Measurements from ENCODE around the gene VAV1.
"Not testable (repeated sequence)": the region's sequence is repeated elsewhere in the genome, so short reads cannot be mapped to it uniquely, and the experiment has no call there.

VAV1 gene

GRCh38 chr19:6854758-6855157, 82.2 kb downstream of the VAV1 start:
- no peak for DNase-seq

DNA sequence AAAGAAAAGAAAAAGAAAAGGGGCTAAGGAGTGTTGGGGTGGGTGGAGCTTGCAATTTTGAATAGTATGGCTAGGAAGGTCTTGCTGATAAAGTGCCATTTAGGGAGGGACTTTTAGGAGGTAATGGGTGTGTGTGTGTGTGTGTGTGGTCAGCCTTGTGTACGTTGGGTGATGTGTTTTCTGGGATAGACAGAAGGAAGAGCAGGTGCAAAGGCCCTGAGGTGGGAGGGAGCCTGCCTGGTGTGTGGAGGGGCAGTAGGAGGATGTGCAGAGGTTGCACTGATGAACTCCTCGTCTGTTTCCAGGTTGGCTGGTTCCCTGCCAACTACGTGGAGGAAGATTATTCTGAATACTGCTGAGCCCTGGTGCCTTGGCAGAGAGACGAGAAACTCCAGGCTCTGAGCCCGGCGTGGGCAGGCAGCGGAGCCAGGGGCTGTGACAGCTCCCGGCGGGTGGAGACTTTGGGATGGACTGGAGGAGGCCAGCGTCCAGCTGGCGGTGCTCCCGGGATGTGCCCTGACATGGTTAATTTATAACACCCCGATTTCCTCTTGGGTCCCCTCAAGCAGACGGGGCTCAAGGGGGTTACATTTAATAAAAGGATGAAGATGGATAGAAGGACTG, 84.4 kb downstream of the VAV1 start:
- no peak for DNase-seq

- DNase-seq, result no peak
These were observed 89.3 kb downstream of the VAV1 start for GRCh38 chr19:6861683-6862286.

DNA sequence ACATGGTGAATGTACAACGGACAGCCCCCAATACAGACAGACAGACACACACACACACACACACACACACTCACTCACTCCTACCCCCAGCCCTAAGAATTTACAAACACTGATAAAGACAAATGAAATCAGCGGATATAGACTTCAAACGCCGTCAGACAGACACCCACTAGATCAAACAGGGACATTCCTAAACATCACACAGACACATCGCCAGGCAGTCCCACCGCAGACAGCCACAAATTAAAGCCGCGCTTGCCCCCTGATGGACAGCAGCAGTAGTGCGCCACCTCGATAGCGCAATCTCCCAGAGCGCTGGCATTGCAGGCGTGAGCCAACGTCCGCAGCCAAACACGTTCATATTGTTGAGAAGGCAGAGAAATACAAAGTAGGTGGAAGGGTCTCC, 90.2 kb downstream of the VAV1 start:
- DNase-seq, result peak; percentile 92

DNA sequence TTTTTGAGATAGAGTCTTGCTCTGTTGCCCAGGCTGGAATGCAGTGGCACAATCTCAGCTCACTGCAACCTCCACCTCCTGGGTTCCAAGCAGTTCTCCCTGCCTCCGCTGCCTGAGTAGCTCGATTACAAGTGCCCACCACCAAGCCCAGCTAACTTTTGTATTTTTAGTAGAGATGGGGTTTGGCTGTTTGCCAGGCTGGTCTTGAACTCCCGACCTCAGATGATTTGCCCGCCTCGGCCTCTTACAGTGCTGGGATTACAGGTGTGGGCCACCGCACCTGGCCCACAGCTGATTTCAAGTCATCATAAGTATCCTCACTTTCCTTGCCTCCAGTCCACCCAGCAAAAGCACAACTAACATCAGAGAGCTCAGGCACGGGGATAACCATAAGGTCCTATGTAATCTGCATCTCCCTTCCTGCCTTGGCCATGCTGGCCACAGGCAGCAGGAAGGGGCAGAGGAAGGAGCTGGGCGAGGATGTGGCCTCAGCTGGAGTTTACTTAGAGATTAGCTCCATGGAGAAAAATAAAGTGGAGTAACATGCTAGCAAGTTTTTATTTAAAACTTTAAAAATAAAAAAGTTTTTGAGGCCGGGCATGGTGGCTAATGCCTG, 91.9 kb downstream of the VAV1 start:
- DNase-seq, result no peak

DNA sequence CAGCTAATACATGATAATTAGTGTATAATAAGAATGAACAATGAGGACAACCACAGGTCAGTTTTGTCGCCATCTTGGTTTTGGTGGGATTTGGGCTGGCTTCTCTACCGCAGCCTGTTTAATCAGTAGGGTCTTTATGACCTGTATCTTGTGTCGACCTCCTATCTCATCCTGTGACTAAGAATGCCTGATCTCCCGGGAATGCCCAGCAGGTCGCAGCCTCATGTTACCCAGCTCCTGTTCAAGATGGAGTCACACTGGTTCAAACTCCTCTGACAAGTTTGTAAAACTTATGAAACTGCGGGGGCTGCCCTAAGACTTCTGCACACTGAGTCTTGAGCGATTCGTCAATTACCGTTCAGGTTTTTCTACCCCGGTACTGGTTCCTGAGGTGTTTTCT, 93.3 kb downstream of the VAV1 start:
- DNase-seq, result no peak

DNA sequence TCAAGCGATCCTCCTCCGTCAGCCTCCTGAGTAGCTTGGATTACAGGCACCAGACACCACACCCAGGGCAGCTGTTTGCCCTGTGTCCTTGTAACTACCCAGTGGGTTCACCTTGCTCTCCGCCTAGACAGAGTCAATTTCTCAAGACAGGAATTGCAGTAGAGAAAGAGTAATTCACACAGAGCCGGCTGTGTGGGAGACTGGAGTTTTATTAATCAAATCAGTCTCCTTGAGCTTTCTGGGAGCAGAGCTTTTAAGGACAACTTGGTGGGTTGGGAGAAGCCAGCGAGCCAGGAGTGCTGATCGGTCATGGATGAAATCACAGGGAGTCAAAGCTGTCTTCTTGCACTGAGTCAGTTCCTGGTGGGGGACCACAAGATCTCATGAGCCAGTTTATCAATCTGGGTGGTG, 94.2 kb downstream of the VAV1 start:
- no peak for DNase-seq

DNA sequence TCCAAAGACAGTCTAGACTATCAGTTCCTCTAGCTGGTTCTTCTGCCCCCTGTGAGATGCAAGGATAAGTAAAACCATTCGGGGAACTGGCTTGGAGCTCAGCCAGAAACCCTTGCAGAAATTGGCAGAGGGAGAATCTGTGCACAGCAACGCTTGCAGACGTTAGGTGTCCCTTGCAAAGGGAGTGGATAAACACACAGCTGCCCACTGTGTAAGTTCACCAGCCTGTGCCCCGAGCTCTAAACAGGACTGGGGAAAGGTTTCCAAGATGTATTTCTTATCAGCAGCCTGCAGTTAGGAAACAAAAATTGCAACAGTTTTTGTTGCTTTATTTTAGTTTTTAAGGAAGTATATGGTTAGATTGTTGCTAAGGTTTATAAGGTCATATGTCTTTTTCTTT, 95.8 kb downstream of the VAV1 start:
- no peak for DNase-seq

GRCh38 chr19:6869151-6869882, 96.8 kb downstream of the VAV1 start:
- DNase-seq, result not testable (repeated sequence)

DNA sequence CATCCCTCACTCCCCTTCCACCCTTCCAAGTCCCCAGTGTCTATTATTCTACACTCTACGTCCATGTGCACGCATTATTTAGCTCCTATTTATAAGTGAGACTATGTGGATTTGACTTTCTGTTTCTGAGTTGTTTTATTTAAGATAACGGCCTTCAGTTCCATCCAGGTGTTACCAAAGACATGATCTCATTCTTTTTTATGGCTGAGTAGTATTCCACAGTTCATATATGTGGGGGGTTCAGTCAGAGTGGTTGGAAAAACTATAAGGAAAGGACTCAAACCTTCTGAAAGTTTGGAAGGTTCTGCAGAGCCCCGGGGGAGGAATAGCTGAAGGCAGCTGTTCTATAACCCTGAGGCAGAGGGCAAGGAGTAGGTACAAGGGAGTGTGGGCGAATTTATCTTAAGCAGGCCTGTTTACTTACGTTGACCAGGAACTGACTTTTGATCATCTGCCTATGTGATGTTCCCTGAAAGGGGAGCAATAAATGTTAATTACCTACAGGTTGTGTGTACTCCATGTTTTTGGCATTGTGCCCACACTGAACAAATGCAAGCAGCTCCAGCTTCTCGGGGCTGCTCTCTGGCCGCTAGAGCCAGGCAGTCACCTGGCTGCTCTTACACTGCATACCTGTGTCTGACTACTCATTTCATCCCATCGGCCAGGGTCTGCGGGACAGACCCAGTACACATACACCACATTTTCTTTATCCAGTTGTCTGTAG, 101.4 kb downstream of the VAV1 start:
- no peak for DNase-seq

- no peak for DNase-seq
These were observed 102.7 kb downstream of the VAV1 start for GRCh38 chr19:6875218-6875617.

DNA sequence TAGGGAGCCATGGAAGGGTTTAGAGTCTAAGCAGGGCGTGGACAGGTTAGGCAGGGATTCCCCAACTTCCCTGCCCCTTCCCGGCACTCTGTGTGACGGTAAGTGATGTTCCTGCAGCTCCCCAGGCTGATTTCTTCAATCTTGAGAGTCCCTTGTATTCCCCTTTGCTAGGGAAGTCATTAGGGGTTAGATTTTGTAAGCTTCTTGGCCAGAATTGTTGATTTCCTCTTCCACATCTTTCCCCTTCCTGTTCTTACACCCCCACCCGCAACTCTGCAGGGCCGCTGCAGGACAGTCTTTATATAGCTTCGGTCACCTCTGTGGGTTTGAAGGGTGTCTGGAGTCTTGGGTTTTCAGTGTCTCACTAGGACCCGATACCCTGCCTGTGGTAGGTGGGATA, 104.2 kb downstream of the VAV1 start:
- DNase-seq, result no peak

DNA sequence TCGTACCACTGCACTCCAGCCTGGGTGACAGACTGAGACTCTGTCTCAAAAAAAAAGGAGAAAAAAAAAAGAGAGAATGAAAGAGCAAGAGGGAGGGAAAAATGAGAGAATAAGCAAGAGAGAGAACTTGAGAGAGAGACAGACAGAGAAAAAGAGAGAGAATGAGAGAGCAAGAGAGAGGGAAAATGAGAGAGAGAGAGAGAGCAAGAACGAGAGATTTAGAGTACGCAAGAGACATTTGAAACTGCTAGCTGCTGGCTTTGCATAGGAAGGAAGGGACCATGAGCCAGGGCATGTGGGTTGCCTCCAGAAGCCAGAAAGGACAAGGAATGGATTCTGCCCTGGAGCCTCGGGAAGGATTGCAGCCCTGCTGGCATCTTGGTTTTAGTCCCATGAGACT, 105.3 kb downstream of the VAV1 start:
- DNase-seq, result no peak

GRCh38 chr19:6886277-6886897, 113.9 kb downstream of the VAV1 start:
- DNase-seq, result no peak

DNA sequence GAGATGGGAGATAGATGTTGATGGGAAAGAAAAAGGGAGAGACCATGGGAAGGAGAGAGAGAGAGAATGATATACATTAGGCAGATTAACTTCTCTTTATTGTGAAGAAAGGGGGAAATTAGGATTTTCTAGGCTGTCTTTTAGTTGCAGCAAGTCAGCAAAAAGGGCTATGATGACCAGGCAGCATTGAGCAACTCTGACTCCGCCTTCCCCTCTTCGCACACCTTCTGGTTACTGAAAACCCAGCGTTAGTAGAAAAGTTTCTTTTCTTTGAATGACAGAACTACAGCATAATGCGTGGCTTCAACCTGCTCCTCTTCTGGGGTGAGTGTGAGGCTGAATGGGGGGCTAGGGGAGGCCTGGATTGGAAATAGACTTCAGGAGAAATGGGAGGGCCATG, 114.8 kb downstream of the VAV1 start, which contains the start of gene ADGRE1:
TSS of gene ADGRE1 (plus strand) at position 264 of the 400 bp plus-strand sequence. CDS start at position 294, 30 bp downstream.
- DNase-seq, result no peak

DNA sequence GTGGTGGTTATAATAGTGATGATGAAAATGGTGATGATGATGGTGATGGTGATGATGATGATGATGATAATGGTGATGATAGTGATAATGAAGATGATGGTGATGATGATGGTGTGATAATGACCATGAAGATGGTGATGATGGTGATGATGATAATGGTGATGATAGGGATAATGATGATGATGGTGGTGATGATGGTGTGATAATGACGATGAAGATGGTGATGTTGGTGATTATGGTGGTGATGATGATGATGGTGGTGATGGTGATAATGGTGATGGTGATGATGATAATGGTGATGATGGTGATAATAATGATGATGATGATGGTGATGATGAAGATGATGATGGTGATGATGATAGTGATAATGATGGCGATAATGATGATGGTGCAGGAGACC, 116.5 kb downstream of the VAV1 start:
- no peak for DNase-seq

GRCh38 chr19:6890401-6890913, 117.9 kb downstream of the VAV1 start:
- DNase-seq, result no peak

GRCh38 chr19:6890938-6891337, 118.4 kb downstream of the VAV1 start:
- DNase-seq, result no peak

DNA sequence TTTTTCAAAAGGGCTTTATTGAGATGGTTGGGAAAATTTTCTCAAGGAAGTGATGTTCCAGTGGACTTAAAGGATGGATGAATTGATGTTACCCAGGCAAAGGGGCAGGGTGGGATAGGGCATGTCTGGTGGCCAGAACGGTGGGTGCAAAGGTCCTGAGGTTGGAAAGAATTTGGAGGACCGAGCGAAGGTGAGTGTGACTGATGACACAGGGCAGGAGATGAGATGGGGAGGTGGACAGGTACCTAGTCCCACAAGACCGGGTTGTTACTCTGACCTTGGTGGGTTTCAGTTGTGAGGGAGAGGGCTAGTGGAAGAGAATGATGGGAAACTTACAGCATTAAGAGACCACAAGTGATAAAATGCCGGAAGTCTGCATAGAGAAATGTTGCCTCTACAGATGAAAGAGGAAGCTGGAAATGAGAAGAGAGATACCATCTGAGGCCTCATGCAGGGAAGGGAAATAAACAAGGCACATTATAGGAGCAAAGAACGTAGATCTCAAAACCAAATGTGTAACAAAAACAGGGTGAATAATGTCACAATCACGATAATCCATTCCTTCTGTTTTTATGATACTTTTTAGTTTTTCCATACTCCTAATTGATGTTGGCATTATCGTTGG, 119.4 kb downstream of the VAV1 start:
- DNase-seq, result no peak

DNA sequence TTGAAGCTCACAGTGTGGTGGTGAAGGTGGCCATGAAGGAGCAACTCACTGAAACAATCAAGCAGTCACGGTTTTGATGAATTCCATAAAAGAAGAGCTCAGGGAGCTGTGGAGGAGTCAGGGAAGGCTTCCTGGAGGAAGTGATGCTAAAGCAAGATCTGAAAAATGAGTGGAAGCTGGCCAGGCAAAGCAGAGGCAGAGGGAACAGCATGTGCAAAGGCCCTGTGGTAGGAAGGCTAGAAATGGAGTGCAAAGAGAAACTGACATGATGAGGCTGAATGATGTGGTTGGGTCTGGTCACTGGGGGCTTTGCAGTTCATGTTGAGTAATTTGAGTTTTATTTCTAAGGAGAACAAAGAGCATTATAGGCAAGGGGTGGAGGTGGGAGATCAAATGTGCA, 121.8 kb downstream of the VAV1 start:
- DNase-seq, result no peak

GRCh38 chr19:6903446-6903845, 130.9 kb downstream of the VAV1 start:
- DNase-seq, result no peak

DNA sequence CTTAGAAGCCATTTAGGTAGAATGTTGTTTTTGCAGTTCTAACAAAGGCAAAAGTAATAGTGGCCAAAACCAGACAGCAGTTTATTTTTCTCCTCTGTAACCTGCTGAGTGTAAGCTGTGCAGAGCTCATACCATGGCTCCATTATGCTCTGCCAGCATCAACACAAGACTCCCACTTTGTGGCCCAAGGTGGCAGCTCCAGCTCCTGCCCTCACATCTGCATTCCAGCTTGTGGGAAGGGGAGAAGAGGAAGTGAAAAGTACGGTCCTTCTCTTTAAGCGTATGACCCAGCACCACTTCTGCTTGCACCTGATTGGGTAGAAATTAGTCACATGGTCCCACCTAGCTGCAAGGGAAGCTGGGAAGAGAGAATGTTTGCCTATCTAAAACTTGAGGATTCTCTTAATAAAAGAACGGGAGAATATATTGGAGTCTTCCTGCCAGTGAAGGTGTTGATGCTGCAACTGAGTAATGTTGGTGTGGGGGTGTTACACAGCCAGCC, 134.1 kb downstream of the VAV1 start:
- no peak for DNase-seq
